ENCODE results near the gene ARL15. TPM values are rescaled to one million over a fixed set of nuclear protein-coding genes. Genes with fewer than 3 reads are reported as not detected.

Gene ARL15
- total and polyA plus RNA-seq, 2 of the 8 experiments (the other 6 are each of a cell fraction or from before 2014, with no cell fraction given): 9.9 to 21.2 TPM

DNA sequence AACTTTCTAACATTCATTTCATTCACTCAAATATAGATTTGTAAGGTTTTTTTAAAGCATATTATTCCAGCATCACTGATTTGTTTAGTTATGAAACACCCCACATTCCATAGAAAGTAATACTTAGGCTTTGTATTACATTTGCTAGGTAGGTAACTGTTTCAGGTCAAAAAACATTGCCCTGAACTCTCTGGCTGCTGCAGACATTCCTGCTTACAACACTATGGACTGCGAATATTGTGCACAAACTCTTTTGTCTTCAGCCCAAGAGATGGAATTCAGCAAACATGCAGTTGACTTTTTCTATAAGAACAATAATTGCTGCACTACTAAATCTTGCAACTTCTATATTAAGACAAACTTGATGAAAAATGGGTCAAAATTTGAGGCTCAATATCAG, 301.0 kb downstream of the ARL15 start (continued):
- TF ChIP-seq CHD7 (IDR thresholded peaks at IDR 0.05; ENCODE audit: insufficient replicate concordance, low read length): peak; percentile 13

Measured in H1 (cell line).